UCSD-AML1 (cell line): ENCODE measurements around the gene PTPRN.

ENCODE experiments used
- DNase-seq: peaks from one replicate; lab custom pipeline; 2025; ENCODE audit not compliant: unreplicated experiment; lab: John Stamatoyannopoulos, UW

PTPRN gene

GRCh38 chr2:219308142-219309101 is 779 bp downstream of the PTPRN start:
- DNase-seq, result peak; percentile 71

GRCh38 chr2:219306047-219306446 is 3.2 kb downstream of the PTPRN start:
- no peak for DNase-seq

- no peak for DNase-seq
Measured at GRCh38 chr2:219304223-219304622, 5.0 kb downstream of the PTPRN start.

- no peak for DNase-seq
Measured at GRCh38 chr2:219302412-219302968, 6.7 kb downstream of the PTPRN start.

- DNase-seq, result no peak
Measured at GRCh38 chr2:219300022-219300421, 9.2 kb downstream of the PTPRN start.

- DNase-seq, result no peak
Measured at GRCh38 chr2:219299372-219299760, 9.8 kb downstream of the PTPRN start.

- peak; percentile 80 for DNase-seq
Measured at GRCh38 chr2:219298759-219299371, 10.3 kb downstream of the PTPRN start.

- no peak for DNase-seq
Measured at GRCh38 chr2:219297766-219298456, 11.3 kb downstream of the PTPRN start.

- DNase-seq, result no peak
Measured at GRCh38 chr2:219296631-219297391, 12.4 kb downstream of the PTPRN start.

GRCh38 chr2:219296142-219296541 is 13.1 kb downstream of the PTPRN start:
- no peak for DNase-seq

- peak; percentile 90 for DNase-seq
Measured at GRCh38 chr2:219294356-219295351, 14.5 kb downstream of the PTPRN start.

- no peak for DNase-seq
Measured at GRCh38 chr2:219293736-219294231, 15.4 kb downstream of the PTPRN start.

- no peak for DNase-seq
Measured at GRCh38 chr2:219292616-219293015, 16.6 kb downstream of the PTPRN start.

- DNase-seq, result no peak
Measured at GRCh38 chr2:219291910-219292490, 17.2 kb downstream of the PTPRN start.

- DNase-seq, result no peak
Measured at GRCh38 chr2:219291394-219291793, 17.8 kb downstream of the PTPRN start.

- no peak for DNase-seq
Measured at GRCh38 chr2:219290381-219291171, 18.6 kb downstream of the PTPRN start.

GRCh38 chr2:219289537-219290361 is 19.5 kb downstream of the PTPRN start:
- DNase-seq, result no peak
